Chondrocyte (in vitro differentiated cells): ENCODE data around the gene TMEM207. TPM values are rescaled to one million over a fixed set of nuclear protein-coding genes. Genes with fewer than 3 reads are reported as not detected.

Experiments
- DNase-seq: peaks from one replicate; pipeline ENCODE4 v3.0.0; 2021; ENCODE audit warnings: mixed read lengths, low spot score
- H3K27ac Mint-ChIP-seq: one replicate; pipeline ENCODE4 v1.8.0; 2021; ENCODE audit warnings: mild to moderate bottlenecking, moderate library complexity, mixed read lengths; ENCODE audit not compliant: unreplicated experiment
- H3K27me3 Mint-ChIP-seq: 2 replicates; pipeline ENCODE4 v1.8.0; 2021; ENCODE audit warnings: low read depth, mixed read lengths
- H3K36me3 Mint-ChIP-seq: 2 replicates; pipeline ENCODE4 v1.8.0; 2021; ENCODE audit warnings: low read depth, mixed read lengths
- H3K4me1 Mint-ChIP-seq: 2 replicates; pipeline ENCODE4 v1.8.0; 2021; ENCODE audit warnings: low read depth, mild to moderate bottlenecking, mixed read lengths
- H3K4me3 Mint-ChIP-seq: one replicate; pipeline ENCODE4 v1.8.0; 2021; ENCODE audit warnings: mild to moderate bottlenecking, moderate library complexity, mixed read lengths; ENCODE audit not compliant: unreplicated experiment
- H3K9me3 Mint-ChIP-seq: 2 replicates; pipeline ENCODE4 v1.8.0; 2021; ENCODE audit warnings: low read depth, mixed read lengths
- long read RNA-seq: library from polyadenylated mRNA; stranded (forward); transcript quantifications from one replicate; pipeline ENCODE4 v2.0.0, GENCODE V29; 2021
- total RNA-seq: library from RNA; stranded (reverse); gene quantifications from 3 replicates; pipeline ENCODE4 v1.2.1, GENCODE V29; 2021
- TF ChIP-seq, protein P1 (sequence below): fragments of 200-600 bp; sonication (generic); IDR thresholded peaks from 2 replicates; pipeline ENCODE4 v1.5.0; 2021; ENCODE audit warnings: antibody characterized with exemption, mild to moderate bottlenecking, moderate library complexity

Gene TMEM207
- total RNA-seq: not detected in 3 replicates
- long read RNA-seq: 0 reads

DNA sequence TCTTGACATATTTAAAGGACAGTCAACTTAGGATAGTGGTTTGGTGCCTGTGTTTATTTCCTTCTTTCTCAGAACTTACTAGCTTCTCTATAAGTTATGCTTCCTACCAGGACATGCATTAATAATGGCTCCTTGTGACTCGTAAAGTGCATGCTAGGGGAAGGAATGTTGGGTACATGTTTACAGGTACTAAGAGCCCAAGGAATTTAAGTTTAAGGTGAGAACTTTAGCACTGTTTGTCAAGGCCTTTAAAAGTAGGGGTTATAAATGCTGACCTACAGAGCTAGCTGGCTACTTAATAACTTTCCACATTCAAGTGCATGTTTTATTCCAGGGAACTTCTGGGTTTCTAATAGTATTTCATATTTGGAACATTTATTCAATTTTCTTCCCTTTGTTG is at the start of gene TMEM207:
Gene TMEM207 (minus strand): TSS at position 101 of the 400 bp plus-strand sequence. CDS start 92 bp downstream, at position 9.
- DNase-seq: no peak
- peaks cover 4% of the 10 kb centered on the region for H3K9me3 Mint-ChIP-seq
- no peaks in the 10 kb centered on the region for H3K27me3 Mint-ChIP-seq
- H3K4me1 Mint-ChIP-seq: peaks cover 2% of the 10 kb centered on the region
- H3K4me3 Mint-ChIP-seq: no peak within 1 kb of the TSS
- TF ChIP-seq, protein P1, sequence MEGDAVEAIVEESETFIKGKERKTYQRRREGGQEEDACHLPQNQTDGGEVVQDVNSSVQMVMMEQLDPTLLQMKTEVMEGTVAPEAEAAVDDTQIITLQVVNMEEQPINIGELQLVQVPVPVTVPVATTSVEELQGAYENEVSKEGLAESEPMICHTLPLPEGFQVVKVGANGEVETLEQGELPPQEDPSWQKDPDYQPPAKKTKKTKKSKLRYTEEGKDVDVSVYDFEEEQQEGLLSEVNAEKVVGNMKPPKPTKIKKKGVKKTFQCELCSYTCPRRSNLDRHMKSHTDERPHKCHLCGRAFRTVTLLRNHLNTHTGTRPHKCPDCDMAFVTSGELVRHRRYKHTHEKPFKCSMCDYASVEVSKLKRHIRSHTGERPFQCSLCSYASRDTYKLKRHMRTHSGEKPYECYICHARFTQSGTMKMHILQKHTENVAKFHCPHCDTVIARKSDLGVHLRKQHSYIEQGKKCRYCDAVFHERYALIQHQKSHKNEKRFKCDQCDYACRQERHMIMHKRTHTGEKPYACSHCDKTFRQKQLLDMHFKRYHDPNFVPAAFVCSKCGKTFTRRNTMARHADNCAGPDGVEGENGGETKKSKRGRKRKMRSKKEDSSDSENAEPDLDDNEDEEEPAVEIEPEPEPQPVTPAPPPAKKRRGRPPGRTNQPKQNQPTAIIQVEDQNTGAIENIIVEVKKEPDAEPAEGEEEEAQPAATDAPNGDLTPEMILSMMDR: no peak
- H3K27ac Mint-ChIP-seq: no peak within 1 kb of the TSS
- H3K36me3 Mint-ChIP-seq: no peaks in the 10 kb centered on the region

DNA sequence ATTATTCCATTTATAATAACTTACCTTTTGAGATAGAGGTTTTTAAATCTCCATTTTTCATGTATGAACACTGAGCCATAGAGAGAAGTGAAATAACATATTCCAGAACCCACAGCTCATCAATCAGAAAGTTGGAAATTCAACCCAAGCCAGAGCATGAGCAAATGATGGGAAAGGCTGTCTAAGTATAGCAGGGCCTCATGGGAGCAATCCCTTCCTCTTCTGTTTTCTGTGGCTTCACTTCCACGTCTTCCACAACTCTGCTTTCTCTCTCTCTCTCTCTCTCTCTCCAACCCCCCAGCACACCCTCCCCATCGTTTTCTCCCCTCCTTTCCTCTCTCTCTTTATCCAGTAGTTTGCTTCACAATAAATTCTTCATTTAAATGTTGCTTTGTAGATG is 49.4 kb upstream of the TMEM207 start:
- no peak for DNase-seq
- TF ChIP-seq, protein P1: no peak
- H3K27ac Mint-ChIP-seq: no peak overlapping the region
- no peaks in the 10 kb centered on the region for H3K36me3 Mint-ChIP-seq
- no peaks in the 10 kb centered on the region for H3K9me3 Mint-ChIP-seq
- no peaks in the 10 kb centered on the region for H3K4me1 Mint-ChIP-seq
- no peak overlapping the region for H3K4me3 Mint-ChIP-seq
- peaks cover 6% of the 10 kb centered on the region for H3K27me3 Mint-ChIP-seq

DNA sequence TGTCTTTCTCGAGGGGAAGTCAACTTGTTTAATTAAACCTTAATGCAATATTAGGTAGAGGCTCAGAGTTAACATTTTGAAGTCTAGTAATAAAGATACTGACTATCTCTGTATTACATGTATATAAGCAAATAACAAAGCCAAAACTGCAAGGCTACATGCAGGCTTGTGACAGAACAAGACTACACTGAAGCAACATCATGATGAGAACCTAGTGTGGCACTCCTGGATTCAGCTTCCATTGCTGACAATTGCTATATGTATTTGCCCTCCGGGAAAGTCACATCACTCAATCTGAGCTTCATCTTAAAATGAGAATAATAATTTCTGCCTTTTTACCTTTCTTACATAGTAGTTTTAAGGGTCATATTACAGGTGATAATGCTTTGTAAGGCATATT is 48.6 kb upstream of the TMEM207 start:
- Mint-ChIP-seq H3K4me3 (no peak overlapping the region), H3K27ac (no peak overlapping the region), H3K9me3 (no peaks in the 10 kb centered on the region), H3K27me3 (peaks cover 6% of the 10 kb centered on the region), H3K4me1 (no peaks in the 10 kb centered on the region), H3K36me3 (no peaks in the 10 kb centered on the region)
- TF ChIP-seq, protein P1: no peak
- DNase-seq: no peak

DNA sequence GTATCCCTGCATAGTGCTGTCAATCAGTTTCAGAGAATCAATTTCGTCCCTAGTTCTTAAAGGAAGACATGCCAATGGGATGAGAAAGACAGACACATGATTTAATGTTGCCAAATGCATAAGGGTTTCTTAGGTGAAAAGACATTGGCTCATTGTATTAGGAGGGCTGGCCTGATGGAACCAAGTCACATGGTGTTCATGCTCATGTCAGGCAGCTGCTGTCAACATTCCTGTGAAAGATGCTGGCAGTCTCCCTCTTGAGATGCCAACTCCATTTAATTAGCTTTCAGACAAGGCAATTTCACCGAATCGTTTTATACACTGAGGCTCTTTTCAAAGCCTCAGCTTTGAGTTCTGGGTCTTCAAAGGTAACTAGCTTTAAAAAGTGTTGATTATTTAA is 48.1 kb upstream of the TMEM207 start:
- DNase-seq: no peak
- no peaks in the 10 kb centered on the region for H3K36me3 Mint-ChIP-seq
- TF ChIP-seq, protein P1: no peak
- no peak overlapping the region for H3K4me3 Mint-ChIP-seq
- no peaks in the 10 kb centered on the region for H3K4me1 Mint-ChIP-seq
- no peak overlapping the region for H3K27ac Mint-ChIP-seq
- no peaks in the 10 kb centered on the region for H3K9me3 Mint-ChIP-seq
- H3K27me3 Mint-ChIP-seq: peaks cover 6% of the 10 kb centered on the region

DNA sequence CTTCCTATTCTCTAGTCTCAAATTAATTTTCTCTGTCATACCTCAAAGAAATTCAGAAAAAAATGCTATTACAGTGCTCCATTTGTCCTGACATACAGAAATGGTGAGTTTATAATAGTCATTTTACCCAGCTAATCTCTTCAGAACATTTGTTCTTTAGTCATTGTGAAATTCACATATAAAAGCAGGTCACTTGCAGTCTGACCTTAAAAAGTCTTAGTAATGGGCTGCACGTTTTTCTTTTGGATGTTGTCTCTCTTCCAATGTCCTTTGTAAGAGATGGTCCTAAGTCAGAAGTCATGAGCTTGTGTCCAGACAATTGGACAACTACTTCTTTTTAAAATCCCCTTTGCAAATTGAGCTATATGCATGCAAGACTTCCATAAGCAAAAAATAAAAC is 47.2 kb upstream of the TMEM207 start:
- TF ChIP-seq, protein P1: no peak
- Mint-ChIP-seq H3K27me3 (peaks cover 6% of the 10 kb centered on the region), H3K36me3 (no peaks in the 10 kb centered on the region), H3K4me3 (no peak overlapping the region), H3K27ac (no peak overlapping the region), H3K9me3 (no peaks in the 10 kb centered on the region), H3K4me1 (no peaks in the 10 kb centered on the region)
- no peak for DNase-seq
